T-helper 2 cell treated with Interferon-gamma antibody and Interleukin-4, amounts not matched to agents 5 μg/mL and 100 μg/mL, for 36 hours (primary cell): ENCODE results near the gene YWHAE.
"Not testable (repeated sequence)": the region's sequence is repeated elsewhere in the genome, so short reads cannot be mapped to it uniquely, and the experiment has no call there.

ENCODE experiments used
- DNase-seq: peaks from one replicate; pipeline ENCODE4 v3.0.0; 2021; ENCODE audit warnings: low spot score
- H3K27ac Mint-ChIP-seq: one replicate; pipeline ENCODE4 v1.8.0; 2021; ENCODE audit warnings: mild to moderate bottlenecking, mixed read lengths
- H3K27me3 Mint-ChIP-seq: one replicate; pipeline ENCODE4 v1.8.0; 2021; ENCODE audit warnings: low read depth, mixed read lengths
- H3K36me3 Mint-ChIP-seq: one replicate; pipeline ENCODE4 v1.8.0; 2021; ENCODE audit warnings: low read depth, mixed read lengths
- H3K4me1 Mint-ChIP-seq: one replicate; pipeline ENCODE4 v1.8.0; 2021; ENCODE audit warnings: low read depth, mixed read lengths
- H3K4me3 Mint-ChIP-seq: one replicate; pipeline ENCODE4 v1.8.0; 2022; ENCODE audit warnings: mild to moderate bottlenecking, moderate library complexity, mixed read lengths
- H3K9me3 Mint-ChIP-seq: one replicate; pipeline ENCODE4 v1.8.0; 2021; ENCODE audit warnings: mixed read lengths

YWHAE gene

GRCh38 chr17:1352530-1352929 is 47.5 kb downstream of the YWHAE start:
- not testable (repeated sequence) for H3K27ac Mint-ChIP-seq, H3K4me3 Mint-ChIP-seq, H3K9me3 Mint-ChIP-seq, H3K27me3 Mint-ChIP-seq, DNase-seq, H3K4me1 Mint-ChIP-seq
- peaks cover 50% of the 10 kb centered on the region for H3K36me3 Mint-ChIP-seq

GRCh38 chr17:1351971-1352370 is 48.1 kb downstream of the YWHAE start:
- H3K27ac Mint-ChIP-seq: no peak overlapping the region
- peaks cover 52% of the 10 kb centered on the region for H3K36me3 Mint-ChIP-seq
- H3K27me3 Mint-ChIP-seq: no peaks in the 10 kb centered on the region
- H3K4me3 Mint-ChIP-seq: no peak overlapping the region
- H3K4me1 Mint-ChIP-seq: peaks cover 7% of the 10 kb centered on the region
- no peaks in the 10 kb centered on the region for H3K9me3 Mint-ChIP-seq
- no peak for DNase-seq

DNA sequence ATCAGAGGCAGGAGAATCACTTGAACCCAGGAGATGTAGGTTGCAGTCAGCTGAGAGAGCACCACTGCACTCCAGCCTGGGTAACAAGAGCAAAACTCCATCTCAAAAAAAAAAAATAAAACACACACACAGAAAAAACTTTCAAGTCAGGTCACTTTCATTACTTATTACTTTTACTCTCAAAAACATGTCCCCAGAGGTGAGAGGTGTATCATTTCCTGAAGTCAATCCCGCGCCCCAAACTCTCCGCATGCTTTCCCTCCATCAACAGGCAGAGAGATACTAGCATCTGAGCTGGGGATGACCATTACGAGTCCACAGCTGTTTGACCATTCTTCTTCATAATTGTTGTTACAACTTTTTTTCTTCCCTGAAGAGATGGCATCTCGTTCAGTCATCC is 48.7 kb downstream of the YWHAE start:
- Mint-ChIP-seq H3K9me3 (no peaks in the 10 kb centered on the region), H3K4me3 (no peak overlapping the region), H3K27ac (no peak overlapping the region), H3K36me3 (peaks cover 52% of the 10 kb centered on the region), H3K27me3 (no peaks in the 10 kb centered on the region), H3K4me1 (peaks cover 7% of the 10 kb centered on the region)
- DNase-seq: no peak

GRCh38 chr17:1347589-1348323 is 52.3 kb downstream of the YWHAE start:
- no peak for DNase-seq
- H3K4me3 Mint-ChIP-seq: no peak overlapping the region
- no peaks in the 10 kb centered on the region for H3K9me3 Mint-ChIP-seq
- no peaks in the 10 kb centered on the region for H3K27me3 Mint-ChIP-seq
- H3K4me1 Mint-ChIP-seq: peaks cover 8% of the 10 kb centered on the region
- peaks cover 57% of the 10 kb centered on the region for H3K36me3 Mint-ChIP-seq
- peak overlapping the region; percentile 78 for H3K27ac Mint-ChIP-seq

GRCh38 chr17:1344521-1344920 is 55.5 kb downstream of the YWHAE start:
- H3K4me1 Mint-ChIP-seq: peaks cover 7% of the 10 kb centered on the region
- H3K27ac Mint-ChIP-seq: no peak overlapping the region
- peaks cover 35% of the 10 kb centered on the region for H3K36me3 Mint-ChIP-seq
- no peaks in the 10 kb centered on the region for H3K9me3 Mint-ChIP-seq
- H3K27me3 Mint-ChIP-seq: no peaks in the 10 kb centered on the region
- DNase-seq: no peak
- H3K4me3 Mint-ChIP-seq: no peak overlapping the region

GRCh38 chr17:1343554-1343953 is 56.5 kb downstream of the YWHAE start:
- H3K4me3 Mint-ChIP-seq: no peak overlapping the region

GRCh38 chr17:1340371-1340770 is 59.7 kb downstream of the YWHAE start:
- Mint-ChIP-seq H3K27me3 (no peaks in the 10 kb centered on the region), H3K9me3 (no peaks in the 10 kb centered on the region), H3K27ac (no peak overlapping the region), H3K36me3 (peaks cover 22% of the 10 kb centered on the region), H3K4me1 (peaks cover 1% of the 10 kb centered on the region), H3K4me3 (no peak overlapping the region)
- no peak for DNase-seq

More at GRCh38 chr17:1343554-1343953, 56.5 kb downstream of the YWHAE start:
- peak overlapping the region; percentile 49 for H3K27ac Mint-ChIP-seq
- peaks cover 35% of the 10 kb centered on the region for H3K36me3 Mint-ChIP-seq
- peaks cover 7% of the 10 kb centered on the region for H3K4me1 Mint-ChIP-seq
- DNase-seq: no peak
- H3K27me3 Mint-ChIP-seq: no peaks in the 10 kb centered on the region
- H3K9me3 Mint-ChIP-seq: no peaks in the 10 kb centered on the region

DNA sequence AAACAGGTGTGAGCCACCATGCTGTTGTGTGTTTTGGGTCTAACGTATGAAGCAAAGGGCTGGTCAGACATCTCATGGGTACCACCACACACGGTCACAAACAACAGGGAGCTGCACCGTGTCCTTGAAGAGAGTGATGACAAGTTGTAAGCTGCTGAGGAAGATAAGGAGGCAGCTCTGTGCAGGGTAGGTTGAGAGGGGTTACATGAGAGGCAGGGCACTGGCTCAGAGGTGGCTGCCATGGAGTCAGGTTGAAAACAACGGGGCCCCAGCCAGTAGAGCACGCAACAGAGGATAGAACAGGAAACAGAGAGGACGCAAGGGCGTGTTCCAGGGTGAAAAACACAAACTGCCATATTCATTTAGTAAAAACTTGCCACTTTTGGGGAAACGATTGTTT is 68.3 kb downstream of the YWHAE start:
- H3K4me1 Mint-ChIP-seq: peaks cover 10% of the 10 kb centered on the region
- DNase-seq: no peak
- peaks cover 2% of the 10 kb centered on the region for H3K27me3 Mint-ChIP-seq
- peak overlapping the region; percentile 87 for H3K27ac Mint-ChIP-seq
- no peaks in the 10 kb centered on the region for H3K9me3 Mint-ChIP-seq
- H3K36me3 Mint-ChIP-seq: no peaks in the 10 kb centered on the region
- H3K4me3 Mint-ChIP-seq: peak overlapping the region; percentile 61

DNA sequence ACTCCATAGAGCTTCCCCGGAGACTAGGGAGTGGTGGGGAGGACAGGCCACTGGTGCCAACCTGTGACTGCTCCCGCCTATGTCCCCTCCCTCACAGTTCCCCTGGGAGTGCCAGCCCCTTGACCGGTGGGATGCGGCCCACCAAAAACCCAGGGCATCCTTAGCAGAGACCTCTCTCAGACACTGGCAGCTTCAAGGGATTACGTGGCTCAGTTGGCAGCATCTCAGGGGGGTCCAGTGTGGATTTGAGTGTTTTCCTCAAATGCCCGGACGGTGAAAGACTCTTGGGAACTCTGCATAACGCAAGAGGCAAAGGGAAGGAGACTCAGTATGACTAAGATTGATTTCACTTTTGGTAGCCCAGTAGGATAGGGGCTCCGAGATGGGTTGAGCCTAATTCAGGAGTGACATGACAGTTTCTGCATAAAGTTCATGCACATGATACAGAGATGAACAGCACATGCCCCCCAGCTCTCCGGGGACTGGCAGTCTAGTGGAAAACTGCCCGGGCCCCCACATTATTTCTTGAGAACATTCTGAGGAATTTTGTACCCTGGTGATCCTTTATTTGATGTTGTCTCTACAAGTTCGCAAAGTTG is 70.2 kb downstream of the YWHAE start:
- no peaks in the 10 kb centered on the region for H3K36me3 Mint-ChIP-seq
- H3K4me1 Mint-ChIP-seq: peaks cover 10% of the 10 kb centered on the region
- H3K27me3 Mint-ChIP-seq: peaks cover 2% of the 10 kb centered on the region
- no peak for DNase-seq
- H3K4me3 Mint-ChIP-seq: no peak overlapping the region
- no peak overlapping the region for H3K27ac Mint-ChIP-seq
- H3K9me3 Mint-ChIP-seq: no peaks in the 10 kb centered on the region

DNA sequence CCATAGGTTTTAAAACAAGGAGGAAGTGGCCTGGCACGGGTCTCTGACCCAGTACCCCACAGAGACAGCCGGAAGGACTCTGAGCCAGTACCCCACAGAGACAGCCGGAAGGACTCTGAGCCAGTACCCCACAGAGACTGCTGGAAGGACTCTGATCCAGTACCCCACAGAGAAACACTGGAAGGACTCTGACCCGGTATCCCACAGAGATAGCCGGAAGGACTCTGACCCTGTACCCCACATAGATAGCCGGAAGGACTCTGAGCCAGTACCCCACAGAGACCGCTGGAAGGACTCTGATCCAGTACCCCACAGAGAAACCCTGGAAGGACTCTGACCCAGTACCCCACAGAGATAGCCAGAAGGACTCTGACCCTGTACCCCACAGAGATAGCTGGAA is 71.6 kb downstream of the YWHAE start:
- H3K27me3 Mint-ChIP-seq: peaks cover 6% of the 10 kb centered on the region
- DNase-seq: no peak
- peaks cover 12% of the 10 kb centered on the region for H3K4me1 Mint-ChIP-seq
- H3K27ac Mint-ChIP-seq: no peak overlapping the region
- no peaks in the 10 kb centered on the region for H3K36me3 Mint-ChIP-seq
- H3K4me3 Mint-ChIP-seq: no peak overlapping the region
- H3K9me3 Mint-ChIP-seq: no peaks in the 10 kb centered on the region

DNA sequence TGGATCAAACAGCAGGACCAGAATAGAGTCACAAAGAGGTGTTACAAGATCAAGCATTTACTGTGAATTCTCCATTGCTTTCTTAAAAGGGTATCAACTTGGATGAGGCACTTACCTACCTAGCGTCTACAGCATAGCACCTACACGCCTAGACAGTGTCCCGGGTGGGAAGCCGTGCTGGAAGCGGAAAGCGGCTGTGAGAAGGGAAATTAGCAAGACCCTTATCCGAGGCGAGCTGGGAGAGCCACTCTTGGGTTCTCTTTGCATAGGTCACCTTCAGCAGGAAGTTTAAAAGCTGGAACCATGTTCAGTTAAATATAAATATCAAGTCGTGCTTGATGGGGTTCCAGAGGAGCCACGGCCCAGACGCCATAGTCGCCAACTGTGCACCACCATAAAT is 74.3 kb downstream of the YWHAE start:
- Mint-ChIP-seq H3K36me3 (no peaks in the 10 kb centered on the region), H3K4me1 (peaks cover 3% of the 10 kb centered on the region), H3K4me3 (no peak overlapping the region), H3K9me3 (no peaks in the 10 kb centered on the region), H3K27ac (no peak overlapping the region), H3K27me3 (peaks cover 4% of the 10 kb centered on the region)
- DNase-seq: no peak

DNA sequence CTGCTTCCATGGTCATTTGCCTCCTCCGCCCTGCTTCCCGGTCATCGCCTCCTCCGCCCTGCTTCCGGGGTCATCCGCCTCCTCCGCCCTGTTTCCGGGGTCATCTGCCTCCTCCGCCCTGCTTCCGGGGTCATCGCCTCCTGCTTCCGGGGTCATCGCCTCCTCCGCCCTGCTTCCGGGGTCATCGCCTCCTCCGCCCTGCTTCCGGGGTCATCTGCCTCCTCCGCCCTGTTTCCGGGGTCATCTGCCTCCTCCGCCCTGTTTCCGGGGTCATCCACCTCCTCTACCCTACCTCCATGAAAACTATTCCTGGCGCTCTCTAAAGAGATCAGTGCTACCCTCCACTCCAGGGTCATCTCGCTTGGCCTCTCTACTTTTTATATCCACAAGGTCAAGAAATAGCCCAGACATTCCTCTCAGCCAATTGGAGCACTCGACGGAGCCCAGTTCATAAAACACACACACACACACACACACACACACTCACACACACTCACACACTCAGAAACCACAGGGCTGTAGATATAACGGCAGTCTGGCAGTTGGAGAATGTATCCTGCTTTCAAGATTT is 75.7 kb downstream of the YWHAE start:
- peaks cover 3% of the 10 kb centered on the region for H3K4me1 Mint-ChIP-seq
- no peaks in the 10 kb centered on the region for H3K36me3 Mint-ChIP-seq
- no peaks in the 10 kb centered on the region for H3K9me3 Mint-ChIP-seq
- H3K4me3 Mint-ChIP-seq: no peak overlapping the region
- peaks cover 4% of the 10 kb centered on the region for H3K27me3 Mint-ChIP-seq
- no peak overlapping the region for H3K27ac Mint-ChIP-seq
- no peak for DNase-seq

DNA sequence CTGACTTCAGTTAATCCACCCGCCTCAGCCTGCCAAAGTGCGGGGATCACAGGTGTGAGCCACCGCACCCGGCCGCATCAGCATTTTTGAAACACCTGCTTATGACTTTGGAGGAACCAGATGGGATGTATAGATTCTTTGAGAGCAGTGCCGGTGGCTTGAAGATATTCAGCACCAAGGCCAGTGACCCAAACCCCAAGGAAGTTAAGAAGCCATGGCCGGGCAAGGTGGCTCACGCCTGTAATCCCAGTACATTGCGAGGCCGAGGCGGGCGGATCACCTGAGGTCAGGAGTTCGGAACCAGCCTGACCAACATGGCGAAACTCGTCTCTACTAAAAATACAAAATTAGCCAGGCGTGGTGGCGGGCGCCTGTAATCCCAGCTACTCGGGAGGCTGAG is 76.7 kb downstream of the YWHAE start:
- Mint-ChIP-seq H3K27ac (no peak overlapping the region), H3K36me3 (no peaks in the 10 kb centered on the region)
- DNase-seq: no peak

GRCh38 chr17:1322480-1322879 is 77.5 kb downstream of the YWHAE start:
- H3K27ac Mint-ChIP-seq: no peak overlapping the region
- peaks cover 3% of the 10 kb centered on the region for H3K4me1 Mint-ChIP-seq
- DNase-seq: no peak
- no peak overlapping the region for H3K4me3 Mint-ChIP-seq
- peaks cover 4% of the 10 kb centered on the region for H3K27me3 Mint-ChIP-seq
- H3K9me3 Mint-ChIP-seq: no peaks in the 10 kb centered on the region
- no peaks in the 10 kb centered on the region for H3K36me3 Mint-ChIP-seq

More for the DNA sequence above, 76.7 kb downstream of the YWHAE start:
- Mint-ChIP-seq H3K9me3 (no peaks in the 10 kb centered on the region), H3K27me3 (peaks cover 4% of the 10 kb centered on the region), H3K4me1 (peaks cover 3% of the 10 kb centered on the region), H3K4me3 (no peak overlapping the region)
